ENCODE data around the gene ANKMY1. TPM values are rescaled to one million over a fixed set of nuclear protein-coding genes. Genes with fewer than 3 reads are reported as not detected.

Gene ANKMY1
- total RNA-seq, 1 experiment from 2014 or later: 28.3 TPM

DNA sequence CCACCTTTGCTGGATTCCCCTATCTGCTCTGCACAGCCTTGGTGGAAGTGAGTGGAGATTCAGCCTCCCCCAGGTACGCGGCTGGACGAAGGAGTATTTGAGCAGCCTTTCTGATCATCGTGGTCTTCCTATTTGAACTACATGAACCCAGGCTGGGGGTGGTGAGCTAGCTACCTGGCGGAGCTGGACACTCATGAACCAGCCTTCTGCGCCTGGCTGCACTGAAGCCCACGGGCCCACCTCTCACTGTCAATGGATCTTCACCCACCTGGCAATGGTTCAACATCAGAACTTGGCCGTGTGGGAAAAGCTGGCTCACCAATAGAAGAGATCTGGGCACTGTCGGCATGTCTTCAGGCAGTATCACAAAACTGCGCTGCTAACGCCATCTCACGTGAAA lies 35.4 kb downstream of the ANKMY1 start:
- no peaks in the 10 kb centered on the region for H4K20me1 ChIP-seq (ENCODE audit: insufficient read depth)
- intact Hi-C loops (cut with micrococcal nuclease): no loop called here
- H3K27ac ChIP-seq (ENCODE audit: low read depth, low read length): no peak overlapping the region
- peaks cover 0 to 42% of the 10 kb centered on the region in 2 experiments; a peak in 1 of 4 replicates for H3K36me3 ChIP-seq (ENCODE audit: control insufficient read depth in 1 of 2, insufficient read depth in 2 of 2, low read length in 2 of 2)
- H3K4me3 ChIP-seq (replicated peaks in 1 of 2; ENCODE audit: low read depth in 1 of 2, low read length in 2 of 2): no peak overlapping the region
- TF ChIP-seq, protein P1, sequence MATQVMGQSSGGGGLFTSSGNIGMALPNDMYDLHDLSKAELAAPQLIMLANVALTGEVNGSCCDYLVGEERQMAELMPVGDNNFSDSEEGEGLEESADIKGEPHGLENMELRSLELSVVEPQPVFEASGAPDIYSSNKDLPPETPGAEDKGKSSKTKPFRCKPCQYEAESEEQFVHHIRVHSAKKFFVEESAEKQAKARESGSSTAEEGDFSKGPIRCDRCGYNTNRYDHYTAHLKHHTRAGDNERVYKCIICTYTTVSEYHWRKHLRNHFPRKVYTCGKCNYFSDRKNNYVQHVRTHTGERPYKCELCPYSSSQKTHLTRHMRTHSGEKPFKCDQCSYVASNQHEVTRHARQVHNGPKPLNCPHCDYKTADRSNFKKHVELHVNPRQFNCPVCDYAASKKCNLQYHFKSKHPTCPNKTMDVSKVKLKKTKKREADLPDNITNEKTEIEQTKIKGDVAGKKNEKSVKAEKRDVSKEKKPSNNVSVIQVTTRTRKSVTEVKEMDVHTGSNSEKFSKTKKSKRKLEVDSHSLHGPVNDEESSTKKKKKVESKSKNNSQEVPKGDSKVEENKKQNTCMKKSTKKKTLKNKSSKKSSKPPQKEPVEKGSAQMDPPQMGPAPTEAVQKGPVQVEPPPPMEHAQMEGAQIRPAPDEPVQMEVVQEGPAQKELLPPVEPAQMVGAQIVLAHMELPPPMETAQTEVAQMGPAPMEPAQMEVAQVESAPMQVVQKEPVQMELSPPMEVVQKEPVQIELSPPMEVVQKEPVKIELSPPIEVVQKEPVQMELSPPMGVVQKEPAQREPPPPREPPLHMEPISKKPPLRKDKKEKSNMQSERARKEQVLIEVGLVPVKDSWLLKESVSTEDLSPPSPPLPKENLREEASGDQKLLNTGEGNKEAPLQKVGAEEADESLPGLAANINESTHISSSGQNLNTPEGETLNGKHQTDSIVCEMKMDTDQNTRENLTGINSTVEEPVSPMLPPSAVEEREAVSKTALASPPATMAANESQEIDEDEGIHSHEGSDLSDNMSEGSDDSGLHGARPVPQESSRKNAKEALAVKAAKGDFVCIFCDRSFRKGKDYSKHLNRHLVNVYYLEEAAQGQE (IDR thresholded peaks at IDR 0.05; ENCODE audit: low read depth): no peak
- TF ChIP-seq EZH2 (IDR thresholded peaks at IDR 0.05) (no peak), FOSL1 (IDR thresholded peaks at IDR 0.05; ENCODE audit: low read depth) (no peak), EGR1 (IDR thresholded peaks at IDR 0.05; ENCODE audit: low read depth) (no peak), POLR2AphosphoS5 (IDR thresholded peaks at IDR 0.05; ENCODE audit: low read depth, low read length) (no peak), SRF (IDR thresholded peaks at IDR 0.05; ENCODE audit: low read depth) (no peak), EZH2phosphoT487 (IDR thresholded peaks at IDR 0.05; ENCODE audit: borderline replicate concordance) (no peak), TCF7L2 (IDR thresholded peaks at IDR 0.05; ENCODE audit: borderline replicate concordance, extremely low read depth, insufficient read depth, insufficient read length) (no peak), SIN3A (IDR thresholded peaks at IDR 0.05; ENCODE audit: low read depth) (no peak), ZNF274 (IDR thresholded peaks at IDR 0.05; ENCODE audit: low read depth, low read length) (no peak), ELF1 (IDR thresholded peaks at IDR 0.05; ENCODE audit: borderline replicate concordance, low read depth) (no peak), RAD21 (IDR thresholded peaks at IDR 0.05; ENCODE audit: low read depth) (no peak), YY1 (IDR thresholded peaks at IDR 0.05; ENCODE audit: extremely low read depth, insufficient replicate concordance, low read depth, low read length) (no peak), CEBPB (IDR thresholded peaks at IDR 0.05; ENCODE audit: low read depth) (no peak), SP1 (IDR thresholded peaks at IDR 0.05; ENCODE audit: low read depth) (no peak), CBX3 (IDR thresholded peaks at IDR 0.05; ENCODE audit: low read depth) (no peak), POLR2A (IDR thresholded peaks at IDR 0.05; ENCODE audit: borderline replicate concordance, extremely low read depth, insufficient read depth, insufficient read length) (no peak)
- TF ChIP-seq, protein P2, sequence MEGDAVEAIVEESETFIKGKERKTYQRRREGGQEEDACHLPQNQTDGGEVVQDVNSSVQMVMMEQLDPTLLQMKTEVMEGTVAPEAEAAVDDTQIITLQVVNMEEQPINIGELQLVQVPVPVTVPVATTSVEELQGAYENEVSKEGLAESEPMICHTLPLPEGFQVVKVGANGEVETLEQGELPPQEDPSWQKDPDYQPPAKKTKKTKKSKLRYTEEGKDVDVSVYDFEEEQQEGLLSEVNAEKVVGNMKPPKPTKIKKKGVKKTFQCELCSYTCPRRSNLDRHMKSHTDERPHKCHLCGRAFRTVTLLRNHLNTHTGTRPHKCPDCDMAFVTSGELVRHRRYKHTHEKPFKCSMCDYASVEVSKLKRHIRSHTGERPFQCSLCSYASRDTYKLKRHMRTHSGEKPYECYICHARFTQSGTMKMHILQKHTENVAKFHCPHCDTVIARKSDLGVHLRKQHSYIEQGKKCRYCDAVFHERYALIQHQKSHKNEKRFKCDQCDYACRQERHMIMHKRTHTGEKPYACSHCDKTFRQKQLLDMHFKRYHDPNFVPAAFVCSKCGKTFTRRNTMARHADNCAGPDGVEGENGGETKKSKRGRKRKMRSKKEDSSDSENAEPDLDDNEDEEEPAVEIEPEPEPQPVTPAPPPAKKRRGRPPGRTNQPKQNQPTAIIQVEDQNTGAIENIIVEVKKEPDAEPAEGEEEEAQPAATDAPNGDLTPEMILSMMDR (IDR thresholded peaks at IDR 0.05 in 2 of 3, conservative IDR thresholded peaks at IDR 0.05 in 1 of 3; ENCODE audit: borderline replicate concordance in 1 of 3, insufficient read depth in 1 of 3, low read depth in 2 of 3, low read length in 2 of 3): no peak
- TF ChIP-seq, protein P3, sequence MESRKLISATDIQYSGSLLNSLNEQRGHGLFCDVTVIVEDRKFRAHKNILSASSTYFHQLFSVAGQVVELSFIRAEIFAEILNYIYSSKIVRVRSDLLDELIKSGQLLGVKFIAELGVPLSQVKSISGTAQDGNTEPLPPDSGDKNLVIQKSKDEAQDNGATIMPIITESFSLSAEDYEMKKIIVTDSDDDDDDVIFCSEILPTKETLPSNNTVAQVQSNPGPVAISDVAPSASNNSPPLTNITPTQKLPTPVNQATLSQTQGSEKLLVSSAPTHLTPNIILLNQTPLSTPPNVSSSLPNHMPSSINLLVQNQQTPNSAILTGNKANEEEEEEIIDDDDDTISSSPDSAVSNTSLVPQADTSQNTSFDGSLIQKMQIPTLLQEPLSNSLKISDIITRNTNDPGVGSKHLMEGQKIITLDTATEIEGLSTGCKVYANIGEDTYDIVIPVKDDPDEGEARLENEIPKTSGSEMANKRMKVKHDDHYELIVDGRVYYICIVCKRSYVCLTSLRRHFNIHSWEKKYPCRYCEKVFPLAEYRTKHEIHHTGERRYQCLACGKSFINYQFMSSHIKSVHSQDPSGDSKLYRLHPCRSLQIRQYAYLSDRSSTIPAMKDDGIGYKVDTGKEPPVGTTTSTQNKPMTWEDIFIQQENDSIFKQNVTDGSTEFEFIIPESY (IDR thresholded peaks at IDR 0.05; ENCODE audit: extremely low read depth, insufficient replicate concordance, low read length): no peak
- TF ChIP-seq, protein P4, sequence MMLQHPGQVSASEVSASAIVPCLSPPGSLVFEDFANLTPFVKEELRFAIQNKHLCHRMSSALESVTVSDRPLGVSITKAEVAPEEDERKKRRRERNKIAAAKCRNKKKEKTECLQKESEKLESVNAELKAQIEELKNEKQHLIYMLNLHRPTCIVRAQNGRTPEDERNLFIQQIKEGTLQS (IDR thresholded peaks at IDR 0.05): no peak
- H3K4me1 ChIP-seq (ENCODE audit: control insufficient read depth in 1 of 2, insufficient read depth in 2 of 2, low read length in 2 of 2): no peaks in the 10 kb centered on the region
- no peak overlapping the region for H3K9ac ChIP-seq (ENCODE audit: low read length)
- RAD21 ChIA-PET (ENCODE audit: low non-redundant PET in 1 of 2, low total read pairs in 2 of 2, uncharacterized antibody in 2 of 2, unreplicated experiment in 2 of 2): no interaction called here
- POLR2A ChIA-PET: no interaction called here
- no peaks in the 10 kb centered on the region for H3K27me3 ChIP-seq (ENCODE audit: insufficient read depth, low read length)
- H2AFZ ChIP-seq (ENCODE audit: low read depth, low read length, poor library complexity, severe bottlenecking): no peak overlapping the region
- H3K9me3 ChIP-seq (ENCODE audit: control insufficient read depth in 1 of 2, insufficient read depth in 1 of 2, low read depth in 1 of 2, low read length in 2 of 2): peaks cover 17 to 27% of the 10 kb centered on the region in 2 experiments; a peak in 2 of 4 replicates
- no peaks in the 10 kb centered on the region for H3K79me2 ChIP-seq (ENCODE audit: insufficient read depth, low read length)
- ATAC-seq (no peak), DNase-seq (ENCODE audit: low read depth, low spot score) (no peak)
- CTCF ChIA-PET: no interaction called here
- no peak overlapping the region for H3K4me2 ChIP-seq (ENCODE audit: low read length)
- no peaks in the 10 kb centered on the region for H3K9me2 ChIP-seq (ENCODE audit: insufficient read depth)
- no TSS peak for BruUV-seq (replicated peaks)

Measured in HCT116 (cell line).